22Rv1 (cell line): ENCODE measurements around the gene OTOF.

Experiments
- ZFX ChIP-seq: fragments of 450-650 bp; IDR thresholded peaks from 2 replicates; pipeline ENCODE4 v1.6.1; 2017; ENCODE audit warnings: antibody characterized with exemption, borderline replicate concordance
- TF ChIP-seq, protein P1 (sequence below): fragments of 450-650 bp; IDR thresholded peaks from 2 replicates; pipeline ENCODE4 v1.5.1; 2017; ENCODE audit warnings: mild to moderate bottlenecking

DNA sequence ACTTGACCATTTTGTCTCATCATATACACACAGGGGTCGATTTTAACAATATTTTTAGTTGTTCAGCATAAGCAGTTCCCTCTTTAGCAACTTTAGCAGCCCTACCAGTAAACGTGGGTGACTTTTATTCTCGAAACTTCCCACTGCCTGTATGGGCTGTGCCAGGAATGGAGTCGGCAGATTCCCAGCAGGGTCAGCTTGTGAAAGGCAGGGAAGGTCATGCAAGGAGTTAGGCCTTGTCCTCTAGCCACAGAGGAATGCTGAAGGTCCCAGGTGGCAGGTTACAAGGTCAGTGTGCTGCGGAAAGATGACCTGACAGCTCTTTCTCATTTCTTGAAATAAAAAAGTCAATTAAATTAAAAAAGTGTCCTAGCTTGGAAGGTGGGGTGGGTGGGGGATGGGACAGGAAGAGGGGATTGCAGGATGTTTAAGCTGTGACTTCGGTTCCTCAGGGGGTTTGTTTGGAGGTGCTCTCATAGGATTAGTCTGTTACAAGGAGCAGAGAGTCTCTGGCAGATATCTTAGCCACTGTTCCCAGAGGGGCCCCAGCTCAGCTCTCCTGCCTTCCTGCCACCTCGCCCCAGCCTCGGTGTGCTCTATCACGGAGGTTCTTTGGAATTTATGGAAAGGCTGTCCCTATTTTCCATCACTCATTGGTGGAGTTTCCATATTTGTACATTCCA, 54.8 kb downstream of the OTOF start:
- TF ChIP-seq, protein P1, sequence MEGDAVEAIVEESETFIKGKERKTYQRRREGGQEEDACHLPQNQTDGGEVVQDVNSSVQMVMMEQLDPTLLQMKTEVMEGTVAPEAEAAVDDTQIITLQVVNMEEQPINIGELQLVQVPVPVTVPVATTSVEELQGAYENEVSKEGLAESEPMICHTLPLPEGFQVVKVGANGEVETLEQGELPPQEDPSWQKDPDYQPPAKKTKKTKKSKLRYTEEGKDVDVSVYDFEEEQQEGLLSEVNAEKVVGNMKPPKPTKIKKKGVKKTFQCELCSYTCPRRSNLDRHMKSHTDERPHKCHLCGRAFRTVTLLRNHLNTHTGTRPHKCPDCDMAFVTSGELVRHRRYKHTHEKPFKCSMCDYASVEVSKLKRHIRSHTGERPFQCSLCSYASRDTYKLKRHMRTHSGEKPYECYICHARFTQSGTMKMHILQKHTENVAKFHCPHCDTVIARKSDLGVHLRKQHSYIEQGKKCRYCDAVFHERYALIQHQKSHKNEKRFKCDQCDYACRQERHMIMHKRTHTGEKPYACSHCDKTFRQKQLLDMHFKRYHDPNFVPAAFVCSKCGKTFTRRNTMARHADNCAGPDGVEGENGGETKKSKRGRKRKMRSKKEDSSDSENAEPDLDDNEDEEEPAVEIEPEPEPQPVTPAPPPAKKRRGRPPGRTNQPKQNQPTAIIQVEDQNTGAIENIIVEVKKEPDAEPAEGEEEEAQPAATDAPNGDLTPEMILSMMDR: no peak
- no peak for TF ChIP-seq ZFX
